WTC11 (cell line): ENCODE data around the gene MACF1.

ENCODE experiments used
- AFF4 ChIP-seq: sonication (generic); formaldehyde crosslinking; IDR thresholded peaks from 2 replicates; pipeline ENCODE4 v1.8.1; 2023; ENCODE audit warnings: mild to moderate bottlenecking, missing genetic modification reagents, borderline replicate concordance
- FOXJ3 ChIP-seq: sonication (generic); formaldehyde crosslinking; IDR thresholded peaks from 2 replicates; pipeline ENCODE4 v1.9.0; 2021; ENCODE audit warnings: missing genetic modification reagents, mild to moderate bottlenecking, borderline replicate concordance
- HMGXB4 ChIP-seq: sonication (generic); formaldehyde crosslinking; IDR thresholded peaks from 2 replicates; pipeline ENCODE4 v1.8.1; 2023; ENCODE audit warnings: mild to moderate bottlenecking, moderate library complexity, missing genetic modification reagents
- KAT7 ChIP-seq: sonication (generic); formaldehyde crosslinking; IDR thresholded peaks from 2 replicates; pipeline ENCODE4 v1.8.1; 2023; ENCODE audit warnings: missing genetic modification reagents, mild to moderate bottlenecking, borderline replicate concordance
- MXD4 ChIP-seq: fragments of 250-450 bp; sonication (Bioruptor Pico); IDR thresholded peaks from 2 replicates; pipeline ENCODE4 v1.8.0; 2021; ENCODE audit warnings: mild to moderate bottlenecking, moderate library complexity, borderline replicate concordance
- SP1 ChIP-seq: sonication (generic); formaldehyde crosslinking; conservative IDR thresholded peaks from 2 replicates; pipeline ENCODE4 v1.8.1; 2022; ENCODE audit warnings: missing genetic modification reagents
- TEAD1 ChIP-seq: sonication (generic); formaldehyde crosslinking; IDR thresholded peaks from 2 replicates; pipeline ENCODE4 v1.8.0; 2022; ENCODE audit warnings: mild to moderate bottlenecking, missing genetic modification reagents
- TP53 ChIP-seq: sonication (generic); formaldehyde crosslinking; IDR thresholded peaks from 2 replicates; pipeline ENCODE4 v1.8.1; 2023; ENCODE audit warnings: mild to moderate bottlenecking, missing genetic modification reagents
- ZNF263 ChIP-seq: sonication (generic); formaldehyde crosslinking; IDR thresholded peaks from 2 replicates; pipeline ENCODE4 v1.8.1; 2022; ENCODE audit warnings: low read depth, mild to moderate bottlenecking, moderate library complexity, missing genetic modification reagents
- ZNF671 ChIP-seq: fragments of 250-450 bp; sonication (Bioruptor Pico); IDR thresholded peaks from 2 replicates; pipeline ENCODE4 v1.8.0; 2021; ENCODE audit warnings: mild to moderate bottlenecking
- TF ChIP-seq, protein P1 (sequence below): fragments of 200-600 bp; IDR thresholded peaks from 2 replicates; pipeline ENCODE4 v1.8.0; 2022; ENCODE audit warnings: antibody characterized with exemption
- TF ChIP-seq, protein P2 (sequence below): sonication (generic); formaldehyde crosslinking; IDR thresholded peaks from 2 replicates; pipeline ENCODE4 v1.8.1; 2022; ENCODE audit warnings: mild to moderate bottlenecking, moderate library complexity, missing genetic modification reagents
- TF ChIP-seq, protein P3 (sequence below): fragments of 250-450 bp; sonication (Bioruptor Pico); IDR thresholded peaks from 2 replicates; pipeline ENCODE4 v1.9.0; 2021; ENCODE audit warnings: mild to moderate bottlenecking, borderline replicate concordance
- TF ChIP-seq, protein P4 (sequence below): sonication (generic); formaldehyde crosslinking; conservative IDR thresholded peaks from 2 replicates; pipeline ENCODE4 v1.8.1; 2022; ENCODE audit warnings: mild to moderate bottlenecking, missing genetic modification reagents

DNA sequence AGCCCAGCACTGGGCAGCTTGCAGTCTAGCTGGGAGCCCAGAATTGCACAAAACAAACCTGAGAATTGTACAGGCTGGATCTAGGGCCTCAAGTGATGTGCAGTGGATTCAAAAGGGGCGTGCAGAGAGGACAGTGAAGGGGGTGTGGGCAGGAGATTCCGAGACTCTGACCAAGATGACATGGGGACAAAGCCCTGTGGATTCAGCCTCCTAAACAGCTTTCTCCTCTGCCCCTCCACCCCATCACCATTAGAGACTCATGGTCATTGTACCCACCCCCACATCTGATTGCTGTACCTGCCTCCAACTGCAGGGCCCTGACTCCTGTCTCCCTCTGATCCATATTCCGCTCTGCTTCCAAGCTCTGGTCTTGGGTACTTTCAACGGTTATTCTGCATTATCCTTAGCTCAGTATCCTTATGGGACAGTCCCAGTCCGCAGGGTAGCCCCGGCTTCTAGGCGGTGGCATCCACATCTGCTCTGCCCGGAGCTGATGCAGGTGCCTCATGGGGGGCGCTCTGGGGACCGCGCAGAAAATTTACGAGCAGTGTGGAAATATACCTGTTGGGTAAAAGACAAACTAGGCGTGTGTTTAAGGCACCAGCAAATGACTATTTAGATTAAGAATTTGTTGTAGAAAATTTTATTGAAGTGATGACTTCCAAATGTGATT is 285.2 kb downstream of the MACF1 start:
- TF ChIP-seq KAT7 (CRISPR knock-in tag) (no peak), TP53 (no peak), ZNF263 (no peak), HMGXB4 (CRISPR knock-in tag) (no peak), TEAD1 (no peak), AFF4 (CRISPR knock-in tag) (no peak), SP1 (CRISPR knock-in tag) (no peak), FOXJ3 (no peak), MXD4 (CRISPR knock-in tag) (no peak), ZNF671 (CRISPR knock-in tag) (no peak)
- TF ChIP-seq, protein P1, sequence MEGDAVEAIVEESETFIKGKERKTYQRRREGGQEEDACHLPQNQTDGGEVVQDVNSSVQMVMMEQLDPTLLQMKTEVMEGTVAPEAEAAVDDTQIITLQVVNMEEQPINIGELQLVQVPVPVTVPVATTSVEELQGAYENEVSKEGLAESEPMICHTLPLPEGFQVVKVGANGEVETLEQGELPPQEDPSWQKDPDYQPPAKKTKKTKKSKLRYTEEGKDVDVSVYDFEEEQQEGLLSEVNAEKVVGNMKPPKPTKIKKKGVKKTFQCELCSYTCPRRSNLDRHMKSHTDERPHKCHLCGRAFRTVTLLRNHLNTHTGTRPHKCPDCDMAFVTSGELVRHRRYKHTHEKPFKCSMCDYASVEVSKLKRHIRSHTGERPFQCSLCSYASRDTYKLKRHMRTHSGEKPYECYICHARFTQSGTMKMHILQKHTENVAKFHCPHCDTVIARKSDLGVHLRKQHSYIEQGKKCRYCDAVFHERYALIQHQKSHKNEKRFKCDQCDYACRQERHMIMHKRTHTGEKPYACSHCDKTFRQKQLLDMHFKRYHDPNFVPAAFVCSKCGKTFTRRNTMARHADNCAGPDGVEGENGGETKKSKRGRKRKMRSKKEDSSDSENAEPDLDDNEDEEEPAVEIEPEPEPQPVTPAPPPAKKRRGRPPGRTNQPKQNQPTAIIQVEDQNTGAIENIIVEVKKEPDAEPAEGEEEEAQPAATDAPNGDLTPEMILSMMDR = no peak
- TF ChIP-seq, protein P2, sequence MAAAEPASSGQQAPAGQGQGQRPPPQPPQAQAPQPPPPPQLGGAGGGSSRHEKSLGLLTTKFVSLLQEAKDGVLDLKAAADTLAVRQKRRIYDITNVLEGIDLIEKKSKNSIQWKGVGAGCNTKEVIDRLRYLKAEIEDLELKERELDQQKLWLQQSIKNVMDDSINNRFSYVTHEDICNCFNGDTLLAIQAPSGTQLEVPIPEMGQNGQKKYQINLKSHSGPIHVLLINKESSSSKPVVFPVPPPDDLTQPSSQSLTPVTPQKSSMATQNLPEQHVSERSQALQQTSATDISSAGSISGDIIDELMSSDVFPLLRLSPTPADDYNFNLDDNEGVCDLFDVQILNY (CRISPR knock-in tag) = no peak
- TF ChIP-seq, protein P3, sequence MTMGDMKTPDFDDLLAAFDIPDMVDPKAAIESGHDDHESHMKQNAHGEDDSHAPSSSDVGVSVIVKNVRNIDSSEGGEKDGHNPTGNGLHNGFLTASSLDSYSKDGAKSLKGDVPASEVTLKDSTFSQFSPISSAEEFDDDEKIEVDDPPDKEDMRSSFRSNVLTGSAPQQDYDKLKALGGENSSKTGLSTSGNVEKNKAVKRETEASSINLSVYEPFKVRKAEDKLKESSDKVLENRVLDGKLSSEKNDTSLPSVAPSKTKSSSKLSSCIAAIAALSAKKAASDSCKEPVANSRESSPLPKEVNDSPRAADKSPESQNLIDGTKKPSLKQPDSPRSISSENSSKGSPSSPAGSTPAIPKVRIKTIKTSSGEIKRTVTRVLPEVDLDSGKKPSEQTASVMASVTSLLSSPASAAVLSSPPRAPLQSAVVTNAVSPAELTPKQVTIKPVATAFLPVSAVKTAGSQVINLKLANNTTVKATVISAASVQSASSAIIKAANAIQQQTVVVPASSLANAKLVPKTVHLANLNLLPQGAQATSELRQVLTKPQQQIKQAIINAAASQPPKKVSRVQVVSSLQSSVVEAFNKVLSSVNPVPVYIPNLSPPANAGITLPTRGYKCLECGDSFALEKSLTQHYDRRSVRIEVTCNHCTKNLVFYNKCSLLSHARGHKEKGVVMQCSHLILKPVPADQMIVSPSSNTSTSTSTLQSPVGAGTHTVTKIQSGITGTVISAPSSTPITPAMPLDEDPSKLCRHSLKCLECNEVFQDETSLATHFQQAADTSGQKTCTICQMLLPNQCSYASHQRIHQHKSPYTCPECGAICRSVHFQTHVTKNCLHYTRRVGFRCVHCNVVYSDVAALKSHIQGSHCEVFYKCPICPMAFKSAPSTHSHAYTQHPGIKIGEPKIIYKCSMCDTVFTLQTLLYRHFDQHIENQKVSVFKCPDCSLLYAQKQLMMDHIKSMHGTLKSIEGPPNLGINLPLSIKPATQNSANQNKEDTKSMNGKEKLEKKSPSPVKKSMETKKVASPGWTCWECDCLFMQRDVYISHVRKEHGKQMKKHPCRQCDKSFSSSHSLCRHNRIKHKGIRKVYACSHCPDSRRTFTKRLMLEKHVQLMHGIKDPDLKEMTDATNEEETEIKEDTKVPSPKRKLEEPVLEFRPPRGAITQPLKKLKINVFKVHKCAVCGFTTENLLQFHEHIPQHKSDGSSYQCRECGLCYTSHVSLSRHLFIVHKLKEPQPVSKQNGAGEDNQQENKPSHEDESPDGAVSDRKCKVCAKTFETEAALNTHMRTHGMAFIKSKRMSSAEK (CRISPR knock-in tag) = no peak
- TF ChIP-seq, protein P4, sequence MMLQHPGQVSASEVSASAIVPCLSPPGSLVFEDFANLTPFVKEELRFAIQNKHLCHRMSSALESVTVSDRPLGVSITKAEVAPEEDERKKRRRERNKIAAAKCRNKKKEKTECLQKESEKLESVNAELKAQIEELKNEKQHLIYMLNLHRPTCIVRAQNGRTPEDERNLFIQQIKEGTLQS = no peak
